Gastrocnemius medialis (tissue), 4 donors: ENCODE measurements around the gene WNT16. TPM values are rescaled to one million over a fixed set of nuclear protein-coding genes. Genes with fewer than 3 reads are reported as not detected.
"Not testable (repeated sequence)": the region's sequence is repeated elsewhere in the genome, so short reads cannot be mapped to it uniquely, and the experiment has no call there.

Experiments
- ATAC-seq, 2 donors: fragments of 150-250 bp; one replicate each; pipeline ENCODE4 v1.9.1; 2016
- DNase-seq, 2 donors: peaks; one replicate each; pipeline ENCODE4 v3.0.0-alpha.2; 2019
- H3K27ac ChIP-seq, 4 donors: fragments of 200-600 bp; sonication (generic); 1 replicate in 1 of 4; 2 replicates in 3 of 4; pipeline ENCODE4 v1.5.1; 2016 to 2018; ENCODE audit warnings: mild to moderate bottlenecking in 2 of 4, moderate library complexity in 1 of 4
- H3K27me3 ChIP-seq, 3 donors: fragments of 200-600 bp; sonication (generic) in 2 of 3; 1 replicate in 1 of 3; 2 replicates in 2 of 3; pipeline versions ENCODE4 v1.5.1 to v1.6.0; 2016 to 2019; ENCODE audit warnings: mild to moderate bottlenecking in 1 of 3, moderate library complexity in 1 of 3
- H3K36me3 ChIP-seq, 2 donors: fragments of 200-600 bp; sonication (generic) in 1 of 2; one replicate each; pipeline ENCODE4 v1.5.1; 2017 to 2018
- H3K4me1 ChIP-seq, 2 donors: fragments of 200-600 bp; sonication (generic) in 1 of 2; one replicate each; pipeline ENCODE4 v1.5.1; 2016 to 2017; ENCODE audit warnings: mild to moderate bottlenecking in 2 of 2
- H3K4me3 ChIP-seq, 4 donors: fragments of 200-600 bp; sonication (generic) in 3 of 4; 1 replicate in 1 of 4; 2 replicates in 3 of 4; pipeline ENCODE4 v1.5.1; 2016 to 2019; ENCODE audit warnings: mild to moderate bottlenecking in 2 of 4
- H3K9me3 ChIP-seq, 3 donors: fragments of 200-600 bp; sonication (generic) in 2 of 3; 1 replicate in 1 of 3; 2 replicates in 2 of 3; pipeline ENCODE4 v1.5.1; 2016 to 2019
- POLR2A ChIP-seq, 2 donors: fragments of 450-650 bp; IDR thresholded peaks; one replicate each; pipeline ENCODE4 v1.6.1; 2017; ENCODE audit warnings: antibody characterized with exemption in 2 of 2, mild to moderate bottlenecking in 2 of 2, moderate library complexity in 2 of 2
- in situ Hi-C, 4 donors: fragments of 200-750 bp; cut with MboI; loops; one replicate each; pipeline versions ENCODE4 v1.15.0 to v1.8.0; 2017; ENCODE audit warnings: low sequenced_read_pairs in 4 of 4
- intact Hi-C: fragments of 100-400 bp; cut with DNase I; formaldehyde crosslinking; loops from one replicate; pipeline ENCODE4 v1.15.1; 2023; ENCODE audit warnings: low total_unique reads
- total RNA-seq, 4 donors: library from RNA; depleted of rRNA; stranded (reverse); fragments of >200 nt; gene quantifications; one replicate each; pipeline versions ENCODE4 v1.1.0 to v1.2.3, GENCODE V29; 2016
- TF ChIP-seq, protein P1 (sequence below), 5 experiments: fragments of 450-650 bp in 3 of 5; fragments of 200-600 bp in 2 of 5; sonication (generic) in 2 of 5; IDR thresholded peaks in 4 of 5; conservative IDR thresholded peaks in 1 of 5; 1 replicate in 4 of 5; 2 replicates in 1 of 5; pipeline ENCODE4 v1.5.1; 2016 to 2019; ENCODE audit warnings: antibody characterized with exemption in 5 of 5, mild to moderate bottlenecking in 3 of 5, moderate library complexity in 3 of 5

WNT16 gene
- total RNA-seq, 4 donors from 2014 or later = 1.5 TPM; not detected in 3

GRCh38 chr7:121288894-121289293, 39.9 kb upstream of the WNT16 start:
- in situ Hi-C loops (loop anchor here in 1 of 4 donors (25.0 kb wide), 1 partner anchor 327 kb away; the partner anchor contains the start of gene ING3), intact Hi-C loops (no loop called here)
- peaks cover 0 to 17% of the 10 kb centered on the region in 2 donors for H3K36me3 ChIP-seq
- TF ChIP-seq, protein P1, sequence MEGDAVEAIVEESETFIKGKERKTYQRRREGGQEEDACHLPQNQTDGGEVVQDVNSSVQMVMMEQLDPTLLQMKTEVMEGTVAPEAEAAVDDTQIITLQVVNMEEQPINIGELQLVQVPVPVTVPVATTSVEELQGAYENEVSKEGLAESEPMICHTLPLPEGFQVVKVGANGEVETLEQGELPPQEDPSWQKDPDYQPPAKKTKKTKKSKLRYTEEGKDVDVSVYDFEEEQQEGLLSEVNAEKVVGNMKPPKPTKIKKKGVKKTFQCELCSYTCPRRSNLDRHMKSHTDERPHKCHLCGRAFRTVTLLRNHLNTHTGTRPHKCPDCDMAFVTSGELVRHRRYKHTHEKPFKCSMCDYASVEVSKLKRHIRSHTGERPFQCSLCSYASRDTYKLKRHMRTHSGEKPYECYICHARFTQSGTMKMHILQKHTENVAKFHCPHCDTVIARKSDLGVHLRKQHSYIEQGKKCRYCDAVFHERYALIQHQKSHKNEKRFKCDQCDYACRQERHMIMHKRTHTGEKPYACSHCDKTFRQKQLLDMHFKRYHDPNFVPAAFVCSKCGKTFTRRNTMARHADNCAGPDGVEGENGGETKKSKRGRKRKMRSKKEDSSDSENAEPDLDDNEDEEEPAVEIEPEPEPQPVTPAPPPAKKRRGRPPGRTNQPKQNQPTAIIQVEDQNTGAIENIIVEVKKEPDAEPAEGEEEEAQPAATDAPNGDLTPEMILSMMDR (IDR thresholded peaks at IDR 0.05 in 4 of 5, conservative IDR thresholded peaks at IDR 0.05 in 1 of 5) = no peak
- no peak for TF ChIP-seq POLR2A (IDR thresholded peaks at IDR 0.05)
- H3K4me1 ChIP-seq = no peaks in the 10 kb centered on the region
- H3K9me3 ChIP-seq = no peaks in the 10 kb centered on the region
- DNase-seq (no peak), ATAC-seq (no peak)
- no peak overlapping the region for H3K27ac ChIP-seq
- no peaks in the 10 kb centered on the region for H3K27me3 ChIP-seq
- no peak overlapping the region for H3K4me3 ChIP-seq

DNA sequence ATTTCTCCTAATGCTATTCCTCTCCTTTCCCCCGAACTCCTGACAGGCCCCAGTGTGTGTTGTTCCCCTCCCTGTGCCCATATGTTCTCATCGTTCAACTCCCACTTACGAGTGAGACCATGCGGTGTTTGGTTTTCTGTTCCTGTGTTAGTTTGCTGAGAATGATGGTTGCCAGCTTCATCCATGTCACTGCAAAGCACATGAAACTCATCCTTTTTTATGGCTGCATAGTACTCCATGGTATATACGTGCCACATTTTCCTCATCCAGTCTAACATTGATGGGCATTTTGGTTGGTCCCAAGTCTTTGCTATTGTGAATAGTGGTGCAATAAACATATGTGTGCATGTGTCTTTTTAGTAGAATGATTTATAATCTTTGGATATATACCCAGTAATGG, 38.9 kb upstream of the WNT16 start:
- ATAC-seq, H3K4me1 ChIP-seq, intact Hi-C loops, DNase-seq, H3K9me3 ChIP-seq, H3K27me3 ChIP-seq, H3K4me3 ChIP-seq, H3K27ac ChIP-seq: not testable (repeated sequence)
- peaks cover 0 to 16% of the 10 kb centered on the region in 2 donors for H3K36me3 ChIP-seq
- in situ Hi-C loops = loop anchor here in 1 of 4 donors (25.0 kb wide), 1 partner anchor 328 kb away; the partner anchor contains the start of gene ING3

- Histone ChIP-seq H3K4me3 (no peak overlapping the region), H3K36me3 (peaks cover 4 to 28% of the 10 kb centered on the region in 2 donors), H3K27ac (no peak overlapping the region), H3K9me3 (no peaks in the 10 kb centered on the region), H3K4me1 (no peaks in the 10 kb centered on the region), H3K27me3 (no peaks in the 10 kb centered on the region)
- TF ChIP-seq POLR2A (IDR thresholded peaks at IDR 0.05) = no peak
- TF ChIP-seq, protein P1 (IDR thresholded peaks at IDR 0.05 in 4 of 5, conservative IDR thresholded peaks at IDR 0.05 in 1 of 5) = no peak
- intact Hi-C loops = no loop called here
- in situ Hi-C loops = loop anchor here in 1 of 4 donors (25.0 kb wide), 1 partner anchor 332 kb away; the partner anchor contains the start of gene ING3
- ATAC-seq (no peak), DNase-seq (no peak)
Observed at GRCh38 chr7:121294448-121294992, 34.3 kb upstream of the WNT16 start.

GRCh38 chr7:121297843-121298242, 31.0 kb upstream of the WNT16 start:
- Histone ChIP-seq H3K36me3 (peaks cover 4 to 24% of the 10 kb centered on the region in 2 donors), H3K9me3 (no peaks in the 10 kb centered on the region), H3K4me3 (no peak overlapping the region), H3K4me1 (no peaks in the 10 kb centered on the region), H3K27me3 (no peaks in the 10 kb centered on the region), H3K27ac (no peak overlapping the region)
- intact Hi-C loops (no loop called here), in situ Hi-C loops (loop anchor here in 1 of 4 donors (25.0 kb wide), 1 partner anchor 336 kb away; the partner anchor contains the start of gene ING3)
- DNase-seq (no peak), ATAC-seq (no peak)
- TF ChIP-seq, protein P1 (IDR thresholded peaks at IDR 0.05 in 4 of 5, conservative IDR thresholded peaks at IDR 0.05 in 1 of 5) = no peak
- TF ChIP-seq POLR2A (IDR thresholded peaks at IDR 0.05) = no peak

GRCh38 chr7:121298831-121299239, 30.0 kb upstream of the WNT16 start:
- H3K4me1 ChIP-seq = no peaks in the 10 kb centered on the region
- TF ChIP-seq, protein P1 (IDR thresholded peaks at IDR 0.05 in 4 of 5, conservative IDR thresholded peaks at IDR 0.05 in 1 of 5) = no peak
- TF ChIP-seq POLR2A (IDR thresholded peaks at IDR 0.05) = no peak
- ATAC-seq (no peak), DNase-seq (no peak)
- in situ Hi-C loops (loop anchor here in 1 of 4 donors (25.0 kb wide), 1 partner anchor 337 kb away; the partner anchor contains the start of gene ING3), intact Hi-C loops (no loop called here)
- no peaks in the 10 kb centered on the region for H3K9me3 ChIP-seq
- H3K27ac ChIP-seq = no peak overlapping the region
- H3K36me3 ChIP-seq = peaks cover 4 to 21% of the 10 kb centered on the region in 2 donors
- H3K27me3 ChIP-seq = no peaks in the 10 kb centered on the region
- H3K4me3 ChIP-seq = no peak overlapping the region
